ENCODE measurements around the gene TNIP2.
"Not testable (repeated sequence)": the region's sequence is repeated elsewhere in the genome, so short reads cannot be mapped to it uniquely, and the experiment has no call there.

The TNIP2 gene

GRCh38 chr4:2743518-2744445 lies 12.4 kb downstream of the TNIP2 start:
- DNase-seq = no peak

- no peak for DNase-seq
Measured at GRCh38 chr4:2742823-2743517, 13.2 kb downstream of the TNIP2 start.

GRCh38 chr4:2742081-2742822 lies 13.9 kb downstream of the TNIP2 start:
- DNase-seq = no peak

- no peak for DNase-seq
Measured at GRCh38 chr4:2741626-2742025, 14.5 kb downstream of the TNIP2 start.

- not testable (repeated sequence) for DNase-seq
Measured at GRCh38 chr4:2738296-2738695, 17.8 kb downstream of the TNIP2 start.

- DNase-seq = no peak
Measured at GRCh38 chr4:2735869-2736268, 20.3 kb downstream of the TNIP2 start.

- no peak for DNase-seq
Measured at GRCh38 chr4:2734612-2735011, 21.5 kb downstream of the TNIP2 start.

GRCh38 chr4:2733844-2734574 lies 22.1 kb downstream of the TNIP2 start:
- DNase-seq = no peak

GRCh38 chr4:2733001-2733843 lies 22.9 kb downstream of the TNIP2 start:
- no peak for DNase-seq

GRCh38 chr4:2732526-2732925 lies 23.6 kb downstream of the TNIP2 start:
- DNase-seq = no peak

GRCh38 chr4:2731907-2732317 lies 24.2 kb downstream of the TNIP2 start:
- no peak for DNase-seq

GRCh38 chr4:2729533-2729875 lies 26.6 kb downstream of the TNIP2 start:
- no peak for DNase-seq

GRCh38 chr4:2728806-2729532 lies 27.2 kb downstream of the TNIP2 start:
- DNase-seq = no peak

GRCh38 chr4:2728221-2728620 lies 27.9 kb downstream of the TNIP2 start:
- DNase-seq = no peak

- DNase-seq = not testable (repeated sequence)
Measured at GRCh38 chr4:2726881-2727280, 29.3 kb downstream of the TNIP2 start.

- DNase-seq = no peak
Measured at GRCh38 chr4:2725380-2725779, 30.8 kb downstream of the TNIP2 start.

GRCh38 chr4:2723751-2724150 lies 32.4 kb downstream of the TNIP2 start:
- no peak for DNase-seq

- no peak for DNase-seq
Measured at GRCh38 chr4:2722033-2722432, 34.1 kb downstream of the TNIP2 start.

GRCh38 chr4:2721586-2721985 lies 34.5 kb downstream of the TNIP2 start:
- DNase-seq = no peak

GRCh38 chr4:2716236-2716635 lies 39.9 kb downstream of the TNIP2 start:
- DNase-seq = no peak

GRCh38 chr4:2715426-2715825 lies 40.7 kb downstream of the TNIP2 start:
- no peak for DNase-seq
